Stimulated activated CD4-positive, alpha-beta T cell treated with anti-CD3 and anti-CD28 coated beads, Interleukin-12 subunit alpha, Interleukin-12 subunit beta, amount 100 ng/mL, for 24 hours (primary cell): ENCODE measurements around the gene CEP170B.
"Not testable (repeated sequence)": the region's sequence is repeated elsewhere in the genome, so short reads cannot be mapped to it uniquely, and the experiment has no call there.

Experiments used
- DNase-seq, 2 experiments: peaks; one replicate each; pipeline ENCODE4 v3.0.0-alpha.2; 2020; ENCODE audit warnings: low read depth in 2 of 2

The CEP170B gene

DNA sequence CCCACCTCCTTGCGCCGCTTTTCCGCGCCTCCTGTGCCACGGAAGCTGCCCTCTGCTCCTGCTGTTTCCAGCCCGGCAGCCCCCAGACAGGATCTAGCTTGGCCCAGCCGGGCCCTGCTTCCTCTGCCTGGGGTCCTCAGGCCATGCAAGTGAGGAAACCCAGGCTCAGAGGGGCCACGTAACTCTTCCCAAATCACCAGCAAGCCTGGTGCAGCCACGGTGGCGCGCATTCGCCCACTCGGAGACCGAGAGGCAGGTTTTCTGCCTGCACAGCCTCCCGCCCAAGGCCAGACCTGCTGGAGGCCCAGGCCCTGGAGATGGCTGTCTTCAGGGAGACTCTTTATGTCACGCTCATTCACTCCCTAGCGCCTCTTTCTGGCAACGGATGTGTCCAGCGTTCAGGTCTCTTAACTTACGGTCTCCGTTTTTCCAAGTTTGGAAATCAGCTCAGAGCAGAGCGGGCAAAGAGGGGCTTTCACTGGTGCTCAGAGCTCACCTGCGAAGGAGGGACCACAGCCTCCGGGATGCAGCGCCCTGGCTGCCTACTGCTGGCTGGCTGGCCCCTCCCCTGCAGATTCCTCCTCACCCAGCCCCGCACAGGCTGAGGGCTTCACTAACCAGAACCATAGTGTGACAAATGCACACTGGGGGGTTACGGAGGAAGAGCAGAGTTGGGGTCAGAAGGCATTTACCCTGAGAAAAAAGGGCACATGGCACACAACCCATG lies 20.6 kb upstream of the CEP170B start:
- DNase-seq: no peak

DNA sequence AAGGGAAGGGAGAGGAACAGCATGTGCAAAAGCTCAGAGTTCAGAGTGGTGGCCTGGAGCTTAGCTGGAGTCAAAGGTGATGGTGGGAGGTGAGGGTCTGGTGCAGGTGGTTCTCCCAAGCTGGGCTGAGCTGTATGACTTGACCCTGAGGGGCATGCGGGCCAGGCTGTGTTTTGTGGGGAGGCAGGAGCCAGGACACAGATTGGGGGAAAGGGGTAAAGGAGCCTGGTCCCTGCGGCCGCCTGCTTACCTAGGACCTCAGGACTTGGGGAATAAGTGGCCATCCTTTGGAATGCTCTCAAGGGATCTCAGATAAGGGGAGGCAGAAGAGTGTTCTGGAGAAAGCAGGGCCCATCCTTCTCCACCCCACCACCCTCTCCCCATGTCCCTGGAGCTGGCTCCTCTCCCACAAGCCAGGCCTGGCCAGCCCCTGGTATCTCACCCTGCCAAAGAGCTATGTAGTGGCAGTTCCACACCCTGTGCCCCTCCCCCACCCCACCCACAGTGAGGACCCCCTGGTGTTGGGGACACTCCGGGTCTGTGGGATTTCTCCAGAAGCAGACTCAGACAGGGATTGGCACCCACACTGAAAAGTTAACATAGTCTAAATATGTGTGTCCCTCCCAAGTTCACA lies 19.9 kb upstream of the CEP170B start:
- DNase-seq: no peak

DNA sequence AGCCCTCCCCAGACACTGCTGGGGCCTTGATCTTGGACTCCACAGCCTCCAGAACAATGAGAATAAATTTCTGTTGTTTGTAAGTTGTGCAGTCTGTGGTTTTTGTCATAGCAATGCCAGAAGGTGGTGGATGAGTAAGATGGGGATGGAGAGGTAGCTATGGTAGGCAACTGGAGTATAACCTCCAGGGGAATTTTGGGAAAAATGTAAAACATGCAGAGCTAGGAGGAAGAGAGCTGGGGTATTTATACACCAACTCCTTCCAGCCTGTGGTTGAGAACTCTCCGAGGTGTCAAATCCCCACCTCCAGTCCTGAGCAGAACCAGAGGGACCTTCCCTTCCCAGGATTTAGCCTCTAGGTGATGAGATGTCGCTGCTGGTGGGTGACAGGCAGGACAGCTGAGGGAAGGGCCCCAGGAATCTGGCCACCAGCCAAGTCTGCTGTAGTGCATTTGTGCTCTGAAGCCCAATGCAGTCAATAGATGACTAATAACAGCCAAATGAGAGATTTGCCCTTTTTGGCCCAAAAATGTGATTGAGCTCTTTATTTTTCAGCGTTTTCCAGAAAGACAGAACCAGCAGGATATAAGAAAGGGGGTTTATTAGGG lies 19.1 kb upstream of the CEP170B start:
- no peak for DNase-seq

DNA sequence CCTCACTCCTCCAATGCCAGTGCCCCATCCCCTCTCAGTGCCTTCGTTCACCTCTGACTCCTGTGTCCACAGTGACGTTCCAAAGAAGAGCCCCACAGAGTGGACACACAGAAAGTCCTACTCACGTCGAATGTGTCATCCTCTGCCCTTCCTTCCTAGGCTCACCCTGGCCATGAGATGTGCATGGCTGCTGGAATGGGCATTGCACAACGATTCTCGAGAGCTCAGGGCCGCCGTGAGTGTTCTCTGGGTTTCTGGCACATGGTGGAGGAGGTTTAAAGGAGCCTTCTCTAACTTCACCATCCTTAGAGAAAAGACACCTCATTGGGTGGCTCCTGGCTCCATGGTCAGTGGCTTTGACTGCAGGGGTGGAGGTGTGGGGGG lies 12.8 kb upstream of the CEP170B start:
- DNase-seq: no peak

DNA sequence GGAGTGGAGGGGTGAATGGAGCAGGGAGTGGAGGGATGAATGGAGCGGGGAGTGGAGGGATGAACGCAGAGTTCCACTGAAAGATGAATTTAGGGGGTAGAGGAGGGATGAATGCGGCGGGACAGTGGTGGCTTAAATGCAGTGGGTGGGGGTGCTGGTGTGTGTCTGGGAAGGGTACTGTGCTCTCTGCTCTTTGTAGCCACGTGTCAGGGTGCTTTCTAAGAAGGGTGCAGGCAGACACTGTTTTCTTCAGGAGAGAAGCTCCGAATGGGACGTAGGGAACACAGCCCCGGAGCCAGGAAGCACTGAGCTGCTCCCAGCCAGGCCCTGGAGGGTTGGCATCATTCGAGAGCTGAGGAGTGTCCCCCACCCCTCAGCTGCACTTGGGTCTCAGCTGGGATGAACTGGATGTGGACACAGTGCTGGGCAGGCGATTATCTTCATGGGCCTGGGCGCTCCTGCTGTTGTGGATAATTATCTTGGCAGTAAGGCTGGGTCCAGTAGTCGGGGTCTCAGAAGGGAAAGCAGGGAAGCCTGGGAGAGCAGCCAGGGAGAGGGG lies 9.5 kb upstream of the CEP170B start:
- DNase-seq: no peak

DNA sequence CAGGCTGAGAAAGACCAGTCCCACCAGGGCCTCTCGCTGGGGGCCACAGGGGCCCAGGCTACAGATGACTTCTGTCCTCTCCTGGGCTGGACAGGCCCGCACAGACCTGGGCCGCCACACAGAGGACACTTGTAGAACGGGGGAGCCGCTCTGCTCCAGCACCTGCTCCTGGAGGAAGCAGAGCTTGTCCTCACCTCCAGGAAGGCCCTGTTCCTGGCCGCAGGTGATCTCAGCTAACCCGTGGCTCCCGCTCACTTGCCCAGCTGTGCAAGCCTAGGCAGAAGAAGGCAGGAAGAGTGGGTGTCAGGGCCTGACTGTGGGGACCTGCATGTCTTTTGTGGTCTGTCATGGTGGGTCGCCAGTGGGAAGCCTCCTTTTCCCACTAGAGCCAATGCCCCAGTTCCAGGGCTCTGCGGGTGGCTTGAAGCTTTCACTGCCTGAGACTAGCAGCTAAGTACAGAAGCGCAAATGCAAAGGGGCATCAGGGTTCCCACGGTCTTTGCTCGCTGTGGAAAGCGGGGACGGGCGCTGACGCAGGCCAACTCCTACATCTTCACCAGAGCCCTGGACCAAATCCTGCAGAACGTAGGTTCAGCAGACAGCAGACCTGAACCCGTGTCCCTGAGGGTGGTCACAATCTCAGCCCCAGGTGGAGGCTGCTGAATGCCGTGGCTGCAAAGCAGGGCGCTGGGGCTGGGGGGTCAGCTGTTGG lies 8.8 kb upstream of the CEP170B start:
- DNase-seq: no peak

DNA sequence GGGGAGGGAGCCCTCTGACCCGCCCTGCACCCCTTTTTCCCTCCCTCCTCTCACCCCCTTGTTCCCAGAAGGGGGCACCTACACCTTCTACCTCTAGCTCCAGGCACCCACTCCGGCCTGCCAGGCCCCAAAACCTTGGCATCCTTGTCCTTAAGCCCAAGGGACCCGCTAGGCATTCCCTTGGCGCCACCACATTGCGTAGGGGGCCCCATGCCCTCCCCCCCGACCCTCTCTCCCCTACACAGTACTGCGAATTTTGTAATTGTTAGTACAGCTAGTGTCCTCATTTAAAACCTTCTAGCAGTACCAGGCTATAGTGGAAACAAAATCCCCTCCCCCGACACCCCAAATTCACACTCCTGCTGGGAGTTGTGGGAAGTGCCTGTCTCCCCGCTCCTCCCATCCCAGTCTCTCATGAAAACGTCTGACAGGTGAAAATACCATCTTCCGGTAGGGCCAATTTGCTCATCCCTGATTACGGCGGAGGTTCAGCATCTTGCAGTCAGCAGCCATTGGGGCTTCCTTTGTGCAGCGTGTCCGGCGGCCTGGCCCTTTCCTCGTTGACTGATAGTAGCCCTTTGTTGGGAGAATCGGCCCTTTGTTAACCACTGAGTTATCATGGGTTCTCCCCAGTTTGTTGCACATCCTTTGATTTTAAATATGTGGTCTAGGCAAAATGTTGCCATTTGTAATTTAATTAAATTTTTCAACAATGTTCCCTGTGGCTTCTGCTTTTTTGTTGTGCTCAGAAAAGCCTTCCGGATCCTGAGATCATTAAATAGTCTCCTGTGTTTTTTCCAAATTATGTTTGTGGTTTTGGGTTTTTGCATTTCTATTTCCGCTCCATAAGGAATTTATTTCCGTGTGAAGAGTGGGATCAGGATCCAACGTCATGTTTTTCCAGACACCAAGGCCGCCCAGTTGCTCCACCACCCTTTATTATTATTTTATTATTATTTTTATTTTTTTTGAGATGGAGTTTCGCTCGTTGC lies 7.9 kb upstream of the CEP170B start:
- no peak for DNase-seq

DNA sequence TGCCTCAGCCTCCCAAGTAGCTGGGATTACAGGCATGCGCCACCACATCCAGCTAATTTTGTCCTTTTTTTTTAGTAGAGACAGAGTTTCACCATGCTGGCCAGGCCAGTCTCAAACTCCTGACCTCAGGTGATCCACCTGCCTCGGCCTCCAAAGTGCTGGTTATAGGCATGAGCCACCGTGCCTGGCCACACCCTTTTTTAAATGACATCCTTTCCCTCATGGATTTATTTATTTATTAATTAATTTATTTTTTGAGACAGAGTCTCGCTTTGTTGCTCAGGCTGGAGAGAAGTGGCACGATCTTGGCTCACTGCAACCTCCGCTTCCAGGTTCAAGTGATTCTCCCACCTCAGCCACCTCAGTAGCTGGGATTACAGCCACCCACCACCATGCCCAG lies 7.1 kb upstream of the CEP170B start:
- not testable (repeated sequence) for DNase-seq

DNA sequence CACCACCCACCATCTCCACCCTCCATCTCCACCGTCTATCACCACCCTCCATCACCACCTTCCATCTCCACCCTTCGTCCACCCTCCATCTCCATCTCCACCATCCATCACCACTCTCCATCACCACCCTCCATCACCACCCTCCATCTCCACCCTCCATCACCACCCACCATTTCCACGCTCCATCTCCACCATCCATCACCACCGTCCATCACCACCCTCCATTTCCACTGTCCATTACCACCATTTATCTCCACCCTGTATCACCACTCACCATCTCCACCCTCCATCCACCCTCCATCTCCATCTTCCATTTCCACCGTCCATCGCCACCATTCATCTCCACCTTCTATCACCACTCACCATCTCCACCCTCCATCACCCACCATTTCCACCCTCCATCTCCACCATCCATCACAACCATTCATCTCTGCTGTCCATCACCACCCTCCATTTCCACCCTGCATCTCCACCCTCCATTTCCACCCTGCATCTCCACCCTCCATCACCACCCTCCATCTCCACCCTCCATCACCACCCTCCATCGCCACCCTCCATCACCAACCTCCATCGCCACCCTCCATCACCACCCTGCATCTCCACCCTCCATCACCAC lies 6.1 kb upstream of the CEP170B start:
- no peak for DNase-seq

DNA sequence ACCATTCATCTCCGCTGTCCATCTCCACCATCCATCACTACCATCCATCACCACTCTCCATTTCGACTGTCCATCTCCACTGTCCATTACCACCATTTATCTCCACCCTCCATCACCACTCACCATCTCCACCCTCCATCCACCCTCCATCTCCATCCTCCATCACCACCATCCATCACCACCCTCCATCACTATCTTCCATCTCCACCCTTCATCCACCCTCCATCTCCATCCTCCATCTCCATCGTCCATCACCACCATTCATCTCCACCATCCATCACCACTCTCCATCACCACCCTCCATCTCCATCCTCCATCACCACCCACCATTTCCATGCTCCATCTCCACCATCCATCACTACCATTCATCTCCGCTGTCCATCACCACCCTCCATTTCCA lies 5.2 kb upstream of the CEP170B start:
- DNase-seq: no peak

DNA sequence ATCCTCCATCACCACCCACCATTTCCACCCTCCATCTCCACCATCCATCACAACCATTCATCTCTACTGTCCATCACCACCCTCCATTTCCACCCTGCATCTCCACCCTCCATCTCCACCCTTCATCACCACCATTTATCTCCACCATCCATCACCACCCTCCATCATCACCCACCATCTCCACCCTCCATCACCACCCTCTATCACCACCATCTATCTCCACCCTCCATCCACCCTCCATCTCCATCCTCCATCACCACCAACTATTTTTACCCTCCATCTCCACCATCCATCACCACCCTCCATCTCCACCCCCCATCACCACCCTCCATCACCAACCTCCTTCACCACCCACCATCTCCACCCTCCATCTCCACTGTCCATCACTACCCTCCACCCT lies 4.7 kb upstream of the CEP170B start:
- no peak for DNase-seq

DNA sequence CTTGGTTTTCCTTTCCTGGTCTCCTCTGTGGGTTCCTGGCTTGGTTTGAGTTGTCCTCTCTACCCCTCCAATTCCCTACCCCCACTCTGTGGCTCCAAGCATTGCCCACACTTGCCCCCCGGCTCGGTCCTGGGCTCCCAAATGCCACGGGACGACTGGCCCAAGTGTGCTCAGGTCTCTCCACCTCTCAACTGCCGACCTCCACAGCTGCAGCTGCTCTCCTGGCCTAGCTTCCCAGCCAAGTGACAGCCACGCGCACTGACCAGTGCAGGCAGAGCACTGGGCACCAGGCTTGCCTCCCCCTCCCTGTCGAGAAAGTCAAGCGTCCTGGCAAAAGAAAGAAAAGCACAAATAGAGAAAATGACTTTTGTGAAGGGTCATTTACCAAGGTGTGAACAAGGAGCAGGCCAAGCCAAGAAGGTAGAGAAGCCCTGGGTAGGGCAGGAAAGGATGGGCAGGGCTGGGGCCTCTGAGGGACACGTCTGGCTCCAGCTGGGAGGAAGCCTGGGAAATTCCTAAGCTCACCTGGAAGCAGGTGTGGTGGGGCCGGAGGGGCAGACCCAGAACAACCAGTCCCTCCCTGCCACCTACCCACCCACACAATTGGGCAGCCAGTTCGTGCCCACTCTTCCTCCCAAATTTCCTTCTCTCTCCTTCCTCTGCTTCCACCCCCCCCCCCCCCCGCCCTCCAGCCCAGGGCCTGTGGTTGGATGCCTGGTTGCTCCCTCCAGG lies 1.8 kb upstream of the CEP170B start:
- no peak for DNase-seq

DNA sequence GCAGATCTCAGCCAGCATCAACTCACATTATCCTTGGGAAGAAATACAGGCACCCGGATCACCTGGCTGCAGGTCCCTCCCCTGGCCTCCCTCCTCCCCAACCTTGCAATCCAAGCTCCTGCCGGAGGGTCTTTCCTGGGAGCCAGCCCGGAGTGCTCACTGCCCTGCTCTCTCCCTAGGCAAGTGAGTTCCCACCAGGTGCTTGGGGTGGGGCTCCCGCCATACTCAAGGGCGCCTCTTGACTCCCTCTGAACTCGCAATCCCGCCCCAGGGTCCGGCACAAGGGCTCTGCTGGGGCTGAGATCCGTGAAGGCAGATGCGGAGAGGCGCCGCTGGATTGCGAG lies 1.2 kb upstream of the CEP170B start:
- no peak for DNase-seq

DNA sequence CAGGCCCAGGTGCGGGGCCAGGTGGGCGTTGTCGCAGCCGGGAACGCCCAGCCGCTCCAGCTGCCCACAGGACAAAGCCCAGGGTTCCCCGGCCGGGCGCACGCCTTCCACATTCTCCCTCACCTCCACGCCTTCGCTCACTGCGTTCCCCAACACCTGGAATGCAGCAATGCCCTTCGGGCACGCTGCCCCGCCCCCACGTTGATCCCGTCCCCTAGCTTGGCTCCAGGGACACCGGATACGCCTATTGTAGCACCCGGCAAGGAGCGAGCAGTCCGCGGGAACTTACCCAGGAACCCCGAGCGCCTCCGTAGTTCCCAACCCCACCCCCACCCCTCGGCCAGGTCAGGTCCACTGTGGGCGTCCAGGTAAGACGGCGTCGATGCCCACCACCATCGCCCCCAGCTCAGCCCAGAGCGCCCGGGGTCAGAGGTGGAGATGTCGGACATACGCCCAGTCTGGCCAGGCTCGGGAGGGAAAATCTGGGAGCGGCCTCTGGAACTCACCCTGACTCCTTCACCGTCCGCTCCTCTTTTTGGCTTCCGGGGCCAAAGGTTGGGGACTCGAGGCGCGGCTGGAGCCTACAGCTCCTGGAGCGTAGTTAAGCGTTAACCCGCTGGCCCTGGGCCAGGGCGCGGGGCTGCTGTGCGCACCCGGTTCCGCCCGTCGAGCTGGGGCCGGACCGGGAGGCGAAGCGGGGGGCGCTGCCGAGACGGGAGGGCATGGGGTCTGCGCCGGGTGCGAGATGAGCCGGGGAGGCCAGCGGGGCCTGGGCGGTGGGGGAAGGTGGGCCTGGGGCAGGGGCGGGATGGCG lies 594 bp upstream of the CEP170B start:
- no peak for DNase-seq

DNA sequence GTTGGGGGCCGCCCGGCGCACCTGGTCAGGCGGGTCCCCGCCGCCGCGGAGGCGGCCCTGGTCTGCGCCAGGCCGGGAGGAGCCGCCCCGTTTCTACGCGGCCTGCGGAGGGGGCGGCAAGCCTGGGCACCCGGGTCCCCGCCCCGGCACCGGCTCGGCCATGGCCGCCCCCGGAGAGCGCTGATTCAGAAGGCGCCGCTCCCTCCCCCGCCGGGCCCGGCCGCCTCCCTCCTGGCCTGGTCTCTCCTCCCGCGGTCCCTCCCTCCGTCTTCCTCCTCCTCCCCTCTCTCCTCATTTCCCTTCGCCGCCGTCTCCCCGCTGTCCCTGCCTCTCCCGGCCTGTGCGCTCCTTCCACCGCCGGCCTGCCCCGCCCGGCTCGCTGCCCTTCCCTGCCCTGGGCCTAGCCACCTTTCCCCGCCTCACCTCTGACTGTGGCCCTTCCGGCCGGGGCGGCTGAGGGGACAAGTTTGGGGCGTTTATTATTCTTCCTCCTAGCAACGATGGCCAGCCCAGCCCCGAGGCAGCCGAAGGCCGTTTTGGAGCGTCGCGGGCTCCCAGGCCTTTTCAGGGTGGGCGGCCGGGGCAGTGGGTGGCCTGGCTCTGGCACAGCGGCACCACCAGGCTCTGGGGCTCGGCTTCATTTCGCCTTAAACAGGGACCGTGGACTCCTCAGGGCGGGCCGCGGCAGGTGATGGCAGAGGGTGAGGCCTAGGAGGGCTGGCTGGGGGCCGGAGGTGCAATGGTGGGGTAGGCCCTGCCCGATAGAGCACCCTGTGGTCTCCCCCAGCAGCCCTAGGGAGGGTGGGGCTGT lies 768 bp downstream of the CEP170B start:
- DNase-seq: peak in 1 of 2 experiments; percentile 30

DNA sequence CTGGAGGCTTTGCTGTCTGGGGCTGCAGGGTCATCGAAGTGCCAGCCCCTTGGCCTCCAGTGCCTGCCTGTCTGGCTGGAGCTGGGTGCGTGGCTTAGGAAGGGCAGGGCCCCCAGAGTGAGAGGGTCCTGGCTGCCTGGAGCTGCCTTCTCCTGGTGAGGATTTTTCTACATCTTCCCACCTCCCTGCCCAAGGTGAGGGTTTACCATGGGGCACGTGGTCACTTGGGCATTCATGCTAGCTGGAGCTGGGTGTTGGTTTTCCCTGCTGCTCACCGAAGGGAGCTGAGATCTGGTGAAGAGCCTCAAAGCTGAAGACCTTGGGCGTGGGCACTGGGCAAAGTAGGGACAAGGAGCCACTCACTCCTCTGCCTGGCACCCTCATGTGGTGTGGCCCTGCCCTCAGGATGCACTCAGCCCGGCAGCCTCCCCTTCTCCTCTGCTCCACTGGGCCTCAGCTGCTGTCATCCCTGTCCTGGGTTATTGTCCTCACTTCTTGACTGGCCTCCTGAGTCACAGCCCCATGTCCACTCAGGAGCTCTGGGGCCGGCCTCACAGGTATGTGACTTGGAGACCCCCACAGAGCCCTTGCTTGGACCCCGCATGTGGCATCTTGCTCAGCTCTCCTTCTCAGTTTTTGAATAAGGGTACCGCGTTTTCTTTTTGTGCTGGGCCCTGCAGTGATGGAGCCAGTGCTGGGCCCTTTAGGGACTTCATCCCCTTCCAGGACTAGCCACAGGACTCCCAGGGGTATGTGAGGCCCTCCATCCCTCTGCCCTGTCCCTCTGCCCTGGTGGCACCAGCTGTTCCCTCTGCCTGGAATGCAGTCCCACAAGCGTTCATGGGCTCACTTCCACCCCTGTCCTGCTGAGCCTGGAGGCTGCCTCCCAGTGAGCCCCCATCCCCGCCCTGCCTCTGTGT lies 1.6 kb downstream of the CEP170B start:
- no peak for DNase-seq

DNA sequence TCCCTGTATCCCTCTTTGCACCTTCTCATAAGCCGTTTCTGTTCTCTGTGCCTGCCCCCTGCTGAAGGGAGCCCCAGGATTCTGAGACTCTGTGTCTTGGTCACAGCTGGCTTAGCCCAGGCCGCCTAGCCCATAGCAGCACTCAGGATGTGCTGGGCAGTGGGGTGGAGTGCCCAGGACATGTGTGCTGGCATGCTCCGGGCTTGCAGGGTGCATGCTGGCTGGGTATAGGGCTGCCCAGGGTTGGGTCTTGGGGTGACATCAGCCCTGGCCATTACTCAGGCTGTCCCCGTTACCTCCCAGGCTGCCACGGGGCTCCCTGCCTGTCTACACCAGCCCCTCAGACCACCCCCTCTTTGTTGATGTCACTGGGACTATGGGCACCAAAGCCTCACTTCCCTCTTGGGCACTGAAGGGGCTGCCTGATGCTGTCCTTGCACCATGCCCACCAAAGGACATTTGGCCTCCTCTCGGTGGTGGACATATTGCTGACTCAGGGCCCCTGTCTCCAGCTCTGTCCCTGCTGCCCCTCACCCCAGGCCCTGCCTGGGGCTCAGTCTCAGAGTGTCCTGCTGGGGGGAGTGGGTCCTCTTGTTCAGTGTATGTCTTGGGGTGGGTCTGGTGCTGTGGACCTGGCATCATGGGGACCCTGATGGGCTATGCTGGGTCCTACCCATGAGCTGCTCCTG lies 2.4 kb downstream of the CEP170B start:
- no peak for DNase-seq
